ENCODE results near the gene RAP1GAP2. TPM values are rescaled to one million over a fixed set of nuclear protein-coding genes. Genes with fewer than 3 reads are reported as not detected.
A peak's percentile ranks its signal among the peaks of the same experiment; 100 is the strongest.

Gene RAP1GAP2
- polyA plus RNA-seq, 1 of the 3 experiments (the other 2 are of a cell fraction): 22.0 TPM

- ChIA-PET POLR2A (no interaction called here), CTCF (interaction anchor here (1.0 to 3.3 kb wide), 3 partner anchors 10 to 26 kb away, joined by 4 to 35 read pairs (median 5); no protein-coding TSS in a partner anchor)
- Histone ChIP-seq H3K9ac (no peak overlapping the region), H3K4me3 (ENCODE audit: low read depth in 2 of 2, low read length in 1 of 2) (peak overlapping the region in 1 of 2 experiments; percentile 44; a peak in 2 of 4 replicates), H3K36me3 (replicated peaks in 1 of 2; ENCODE audit: control insufficient read depth in 1 of 2, insufficient read depth in 2 of 2, low read length in 1 of 2) (no peaks in the 10 kb centered on the region), H4K20me1 (ENCODE audit: insufficient read depth) (no peaks in the 10 kb centered on the region), H3F3A (replicated peaks; ENCODE audit: insufficient read depth) (no peaks in the 10 kb centered on the region), H3K9me3 (no peaks in the 10 kb centered on the region), H3K4me1 (ENCODE audit: control insufficient read depth in 1 of 2, insufficient read depth in 2 of 2, low read depth in 1 of 2, low read length in 1 of 2) (peaks cover 0 to 12% of the 10 kb centered on the region in 2 experiments; a peak in 1 of 4 replicates), H3K9me2 (no peaks in the 10 kb centered on the region), H3K79me2 (ENCODE audit: insufficient read depth) (no peaks in the 10 kb centered on the region), H2AFZ (ENCODE audit: low read depth) (no peak overlapping the region), H3K4me2 (peak overlapping the region; percentile 67), H3K27ac (ENCODE audit: low read depth in 2 of 2, low read length in 1 of 2) (no peak overlapping the region), H3K27me3 (ENCODE audit: insufficient read depth) (peaks cover 13% of the 10 kb centered on the region; the same call in 1 of the 2 replicates)
- TF ChIP-seq FOXJ3 (CRISPR knock-in tag; IDR thresholded peaks at IDR 0.05): no peak
- no peak for TF ChIP-seq POLR2AphosphoS5 (IDR thresholded peaks at IDR 0.05; ENCODE audit: low read depth, low read length)
- no peak for TF ChIP-seq REST (IDR thresholded peaks at IDR 0.05; ENCODE audit: low read depth, low read length)
- no peak for TF ChIP-seq FOXM1 (IDR thresholded peaks at IDR 0.05; ENCODE audit: low read depth)
- no peak for TF ChIP-seq MAX (IDR thresholded peaks at IDR 0.05; ENCODE audit: low read depth)
- TF ChIP-seq YY1 (IDR thresholded peaks at IDR 0.05; ENCODE audit: low read depth): no peak
- TF ChIP-seq IRF3 (IDR thresholded peaks at IDR 0.05; ENCODE audit: low read depth, low read length): no peak
- no peak for TF ChIP-seq SMC3 (IDR thresholded peaks at IDR 0.05; ENCODE audit: low read depth, low read length)
- no peak for TF ChIP-seq USF1 (IDR thresholded peaks at IDR 0.05; ENCODE audit: borderline replicate concordance, low read depth)
- no peak for TF ChIP-seq PBX3 (IDR thresholded peaks at IDR 0.05)
- TF ChIP-seq ZBTB33 (IDR thresholded peaks at IDR 0.05; ENCODE audit: borderline replicate concordance, low read depth): no peak
- no peak for TF ChIP-seq GABPA (IDR thresholded peaks at IDR 0.05; ENCODE audit: low read depth)
- no peak for TF ChIP-seq TCF12 (IDR thresholded peaks at IDR 0.05)
- TF ChIP-seq CTCF (IDR thresholded peaks at IDR 0.05): no peak
- no peak for TF ChIP-seq MXI1 (IDR thresholded peaks at IDR 0.05; ENCODE audit: low read depth, low read length)
- no peak for TF ChIP-seq ELF1 (IDR thresholded peaks at IDR 0.05)
- no peak for TF ChIP-seq FOSL2 (IDR thresholded peaks at IDR 0.05; ENCODE audit: borderline replicate concordance, low read depth)
- no peak for TF ChIP-seq EP300 (IDR thresholded peaks at IDR 0.05; ENCODE audit: borderline replicate concordance in 1 of 2, low read depth in 1 of 2, low read length in 1 of 2)
- no peak for TF ChIP-seq RCOR1 (IDR thresholded peaks at IDR 0.05; ENCODE audit: low read length)
- no peak for DNase-seq
- 45% methylated on average over 5 of the region's 11 CpGs for WGBS (ENCODE audit: low lambda C conversion rate)
Observed at GRCh38 chr17:2777242-2777867, 18.9 kb upstream of the RAP1GAP2 start.

Data from SK-N-SH (cell line).